Right hindlimb (tissue), 1 donor: Measurements from ENCODE around the gene ZNF579.
A peak's percentile ranks its signal among the peaks of the same experiment; 100 is the strongest.

Source experiments
- DNase-seq: peaks from one replicate; pipeline ENCODE4 v3.0.0-alpha.2; 2018

Gene ZNF579

DNA sequence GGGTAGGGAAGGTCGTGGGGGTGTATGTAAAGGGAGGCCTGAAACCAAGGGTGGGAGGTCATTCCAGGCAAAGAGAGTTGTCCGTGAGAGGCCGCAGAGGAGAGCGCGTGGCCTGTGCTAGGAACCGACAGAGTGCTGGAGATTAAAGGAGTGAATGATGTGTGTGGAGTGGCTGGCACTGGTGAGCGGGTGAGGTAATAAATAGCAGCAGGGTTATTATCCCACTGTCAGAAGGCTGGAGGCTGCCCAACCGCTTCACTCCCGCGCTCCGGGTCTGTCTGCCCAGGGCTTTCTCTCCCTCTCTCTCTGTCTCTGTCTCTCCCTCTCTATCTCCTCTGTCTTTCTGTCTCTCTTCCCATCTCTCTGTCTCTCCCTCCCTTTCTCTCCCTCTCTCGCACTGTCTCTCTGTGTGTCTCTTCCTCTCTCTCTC, 17.4 kb downstream of the ZNF579 start:
- DNase-seq, result peak; percentile 52

DNA sequence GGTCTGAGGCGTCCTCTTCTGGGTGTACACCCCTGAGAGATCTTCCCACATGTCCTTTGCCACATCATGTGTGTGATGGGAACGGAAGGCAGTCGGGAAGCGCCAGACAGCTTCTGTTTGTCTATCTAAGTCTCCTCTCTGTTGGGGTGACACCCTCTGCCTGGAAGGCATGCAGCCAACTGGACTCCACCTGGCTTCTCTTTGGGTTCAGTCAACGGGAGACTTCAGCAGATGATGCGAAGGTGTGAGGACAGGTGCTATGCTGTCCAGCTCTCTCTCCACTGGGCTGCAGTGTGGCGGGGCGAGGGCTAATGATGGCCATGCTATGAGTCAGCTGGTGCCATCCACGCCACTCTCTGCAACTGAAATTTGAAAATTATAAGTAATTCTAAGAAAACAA, 21.0 kb downstream of the ZNF579 start:
- DNase-seq, result no peak

DNA sequence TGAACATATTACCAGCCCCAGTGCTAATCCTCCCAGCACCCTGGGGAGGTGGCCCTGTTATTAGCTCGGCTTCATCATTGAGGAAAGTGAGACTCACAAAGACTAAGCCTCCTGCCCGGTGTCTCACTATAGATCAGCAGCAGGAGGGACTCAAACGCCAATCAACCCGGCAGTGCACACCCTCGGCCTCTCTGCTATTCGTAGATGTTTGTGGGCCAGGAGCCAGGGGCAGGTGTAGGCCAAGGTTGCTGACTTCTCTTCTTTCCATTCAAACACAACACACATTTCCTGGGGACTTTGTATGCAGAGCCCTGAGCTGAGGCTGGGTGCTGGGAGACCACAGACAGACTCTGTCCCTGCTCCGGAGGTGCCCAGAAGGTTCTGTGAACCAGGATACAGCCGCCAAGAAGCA, 25.9 kb downstream of the ZNF579 start:
- no peak for DNase-seq

DNA sequence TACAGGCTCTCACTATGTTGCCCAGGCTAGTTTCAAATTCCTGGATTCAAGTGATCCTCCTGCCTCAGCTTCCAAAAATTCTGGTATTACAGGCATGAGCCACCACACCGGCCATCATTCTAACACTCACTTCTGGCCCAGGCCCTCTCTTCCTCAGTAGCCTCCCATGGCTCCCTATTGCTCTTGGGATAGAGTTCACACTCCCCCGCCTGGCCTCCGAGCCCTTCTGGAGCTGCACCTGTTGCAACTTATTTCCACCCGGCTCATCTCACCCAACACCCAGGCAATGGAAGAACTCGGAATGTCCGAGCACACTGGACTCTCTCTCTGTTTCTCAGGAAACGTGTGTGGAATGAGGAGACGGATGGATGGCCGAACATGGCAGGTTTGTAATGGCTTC, 26.3 kb downstream of the ZNF579 start:
- DNase-seq, result no peak

DNA sequence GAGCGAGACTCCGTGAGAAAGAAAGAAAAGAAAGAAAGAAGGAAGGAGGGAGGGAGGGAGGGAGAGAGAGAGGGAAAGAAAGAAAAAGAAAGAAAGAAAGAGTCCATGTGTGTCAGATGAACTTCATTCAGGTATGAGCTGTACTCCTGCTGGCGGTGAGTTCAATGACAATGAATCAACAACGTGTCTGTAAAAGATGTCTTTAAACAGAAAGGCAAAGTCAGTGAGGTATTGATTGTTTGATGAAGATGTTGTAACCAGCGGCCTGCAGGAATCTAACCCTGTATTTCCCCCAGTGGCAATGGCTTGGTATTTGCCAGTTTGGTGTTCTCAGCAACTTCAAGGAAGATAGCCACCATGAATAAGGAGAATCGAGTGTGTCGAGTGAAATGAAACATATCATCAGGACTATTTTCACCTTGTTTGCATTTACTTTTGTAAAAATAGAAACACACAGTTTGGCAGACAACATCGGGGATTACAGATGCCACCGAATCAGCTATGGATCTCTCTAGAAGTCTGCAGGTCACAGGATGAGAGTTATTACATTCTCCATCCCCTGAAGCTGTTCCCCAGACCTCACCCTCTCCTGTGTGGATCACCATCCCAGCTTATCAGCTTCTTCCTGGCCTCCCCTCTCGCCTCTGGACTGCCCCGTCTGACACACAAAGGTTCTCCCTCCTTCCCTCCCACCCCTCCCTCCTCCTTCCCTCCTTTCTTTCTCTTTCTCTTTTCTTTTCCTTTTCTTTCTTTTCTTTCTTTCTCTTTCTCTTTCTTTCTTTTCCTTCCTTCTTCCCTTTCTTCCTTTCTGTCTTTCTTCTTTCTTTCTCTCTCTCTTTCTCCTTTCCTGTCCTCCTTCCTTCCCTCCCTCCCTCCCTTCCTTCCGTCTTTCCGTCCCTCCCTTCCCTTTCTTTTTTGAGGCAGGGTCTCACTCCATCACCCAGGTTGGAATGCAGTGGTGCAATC, 27.1 kb downstream of the ZNF579 start:
- no peak for DNase-seq

DNA sequence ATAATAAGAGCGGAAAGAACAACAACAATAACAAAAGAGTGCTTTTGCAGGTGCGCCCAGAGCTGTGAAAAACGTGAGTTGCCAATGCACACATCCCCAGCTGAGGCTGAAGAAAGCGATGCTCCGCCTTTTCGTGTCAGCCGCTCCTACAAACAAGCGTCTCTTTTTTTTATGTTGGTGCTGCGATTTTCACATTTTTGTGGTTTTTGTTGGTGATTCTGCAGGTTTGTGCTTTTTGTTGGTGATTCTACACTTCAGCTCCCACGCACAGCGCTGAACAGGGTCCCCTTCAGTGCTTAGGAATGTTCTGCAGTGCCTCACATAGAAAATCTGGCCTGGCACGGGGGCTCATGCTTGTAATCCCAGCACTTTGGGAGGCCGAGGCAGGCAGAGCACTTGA, 28.0 kb downstream of the ZNF579 start:
- DNase-seq, result no peak

DNA sequence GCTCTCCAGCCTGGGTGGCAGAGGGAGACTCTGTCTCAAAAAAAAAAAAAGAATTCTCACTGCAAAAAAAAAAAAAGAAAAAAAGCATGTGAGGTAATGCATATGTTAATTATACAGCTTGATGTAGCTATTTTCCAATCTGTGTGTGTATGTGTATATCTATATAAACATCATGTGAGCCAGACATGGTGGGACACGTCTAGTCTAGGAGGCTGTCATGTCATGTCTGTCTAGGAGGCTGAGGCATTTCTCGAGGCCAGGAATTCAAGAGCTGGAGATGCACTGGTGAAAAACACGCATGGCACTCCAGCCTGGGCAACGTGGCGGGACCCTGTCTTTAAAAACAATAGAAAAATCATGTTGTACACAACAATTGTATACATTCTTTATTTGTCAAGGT, 28.4 kb downstream of the ZNF579 start:
- no peak for DNase-seq

DNA sequence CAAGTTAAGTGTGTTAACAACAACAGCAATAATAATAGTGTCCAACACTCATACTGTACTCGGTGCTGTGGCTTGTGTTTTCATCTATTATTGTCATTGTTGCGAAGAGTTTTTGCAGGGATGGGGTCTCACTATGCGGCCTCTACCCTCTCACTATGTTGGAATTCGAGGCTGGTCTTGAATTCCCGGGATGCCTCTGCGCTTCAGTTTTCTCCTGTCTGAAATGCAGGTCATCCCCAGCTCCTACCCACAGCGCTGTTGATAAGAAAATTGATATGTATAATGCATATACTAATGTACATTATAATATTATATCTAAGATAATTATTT, 30.4 kb downstream of the ZNF579 start:
- no peak for DNase-seq

DNA sequence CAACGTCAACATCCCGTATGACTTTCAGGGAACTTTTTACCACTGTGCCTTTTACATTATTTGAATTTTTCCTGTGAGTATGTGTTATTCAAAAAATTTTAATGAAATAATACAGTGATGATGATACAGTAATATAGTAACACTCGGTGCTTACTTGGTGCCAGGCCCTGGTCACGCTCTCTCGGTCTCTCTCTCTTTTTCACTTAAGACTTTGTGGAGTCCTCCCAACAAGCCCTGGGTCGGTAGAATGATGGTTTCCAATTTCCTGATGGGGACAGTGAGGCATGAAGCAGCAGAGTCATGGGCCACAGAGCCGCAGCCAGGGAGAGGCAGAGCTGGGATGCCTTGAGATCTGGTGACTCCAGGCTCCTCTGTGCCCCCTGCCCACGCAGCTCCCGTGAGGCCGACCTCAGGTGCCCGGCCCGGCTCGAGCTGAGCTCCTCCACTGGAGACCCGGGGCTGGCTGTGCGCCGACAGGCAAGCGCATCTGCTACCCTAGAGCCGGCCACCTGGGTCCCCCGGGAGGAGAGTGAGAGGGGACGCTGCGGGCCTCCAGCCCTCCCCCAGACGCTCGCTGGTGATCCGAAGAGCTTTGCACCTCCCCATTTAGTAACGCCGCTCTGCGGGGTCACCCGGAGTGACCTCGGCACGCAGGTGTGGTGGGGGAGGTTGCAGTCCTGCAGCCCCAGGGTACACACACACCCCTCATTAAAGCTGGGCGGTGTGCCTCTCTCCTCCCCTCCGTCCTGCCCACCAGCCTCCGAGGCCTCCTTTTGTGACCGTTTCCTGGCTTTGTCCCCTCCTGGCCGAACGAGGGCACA, 30.9 kb downstream of the ZNF579 start:
- no peak for DNase-seq

DNA sequence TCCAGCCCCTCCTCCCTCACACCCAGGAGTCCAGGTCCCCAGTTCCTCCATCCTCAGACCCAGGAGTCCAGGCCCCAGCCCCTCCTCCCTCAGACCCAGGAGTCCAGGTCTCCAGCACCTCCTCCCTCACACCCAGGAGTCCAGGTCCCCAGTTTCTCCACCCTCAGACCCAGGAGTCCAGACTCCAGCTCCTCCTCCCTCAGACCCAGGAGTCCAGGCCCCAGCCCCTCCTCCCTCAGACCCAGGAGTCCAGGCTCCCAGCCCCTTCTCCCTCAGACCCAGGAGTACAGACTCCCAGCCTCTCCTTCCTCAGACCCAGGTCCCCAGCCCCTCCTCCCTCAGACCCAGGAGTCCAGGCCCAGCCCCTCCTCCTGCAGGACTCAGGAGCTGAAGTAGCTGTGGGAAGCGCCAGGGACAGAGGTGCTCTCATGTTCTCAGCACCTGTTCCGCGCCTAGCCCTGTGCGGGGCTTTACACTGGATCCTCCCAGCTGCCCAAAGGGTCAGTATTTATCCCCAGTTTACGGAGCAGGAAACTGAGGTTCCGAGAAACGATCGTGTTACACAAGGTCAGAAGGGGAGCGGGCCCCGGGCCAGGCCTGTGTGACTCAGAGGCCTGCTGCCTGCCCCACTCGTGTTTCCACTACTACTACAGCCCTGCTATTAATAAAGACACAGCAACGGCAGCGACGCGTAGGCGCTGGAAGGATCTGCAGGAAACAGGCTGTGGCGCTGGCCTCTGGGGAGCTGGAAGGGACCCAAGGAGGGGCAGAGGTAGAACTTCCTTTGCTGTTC, 33.6 kb downstream of the ZNF579 start:
- no peak for DNase-seq

DNA sequence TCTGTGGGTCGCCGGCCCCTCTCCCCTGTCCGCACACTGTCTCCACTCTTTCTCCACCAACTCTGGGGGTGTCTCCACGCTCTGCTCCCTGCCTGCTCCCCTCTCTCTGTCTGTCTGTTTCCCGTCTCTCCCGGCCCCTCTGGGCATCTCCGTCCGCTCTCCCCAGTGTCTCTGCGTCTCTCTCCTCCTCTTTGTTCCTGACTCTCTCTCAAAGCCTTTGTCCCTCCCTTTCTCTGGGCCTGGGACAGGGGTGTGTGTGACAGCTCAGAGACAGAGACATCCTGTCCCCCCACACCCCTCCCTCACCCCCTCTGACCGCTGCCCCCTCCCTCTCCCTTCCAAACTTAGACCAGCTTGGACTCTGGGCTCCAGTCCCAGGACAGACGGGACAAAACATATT, 34.6 kb downstream of the ZNF579 start:
- no peak for DNase-seq

DNA sequence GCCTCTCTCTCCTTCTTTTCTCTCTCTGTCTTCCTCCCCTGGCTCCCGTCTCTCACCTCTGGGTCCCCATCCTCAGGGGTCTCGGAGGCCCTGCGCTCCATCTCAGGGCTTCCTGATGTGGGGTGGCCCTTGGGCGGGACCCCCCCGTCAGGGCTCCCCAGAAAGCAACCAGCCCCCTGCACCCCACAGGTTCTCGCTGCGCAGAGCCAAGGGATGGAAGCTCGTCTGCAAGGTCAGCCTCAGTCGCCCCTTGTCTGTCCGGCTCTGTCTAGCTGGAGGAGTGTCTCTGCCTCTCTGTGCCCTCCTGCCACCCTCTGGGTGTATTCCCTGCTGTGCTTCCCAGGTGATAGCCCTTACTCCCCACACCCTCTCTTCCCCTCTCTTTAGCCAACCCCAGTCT, 35.2 kb downstream of the ZNF579 start, which contains the start of gene SBK3:
Gene SBK3, minus strand, starts transcription at position 101 of the 400 bp plus-strand sequence. Its CDS starts 0 bp downstream, at position 101.
- no peak for DNase-seq

DNA sequence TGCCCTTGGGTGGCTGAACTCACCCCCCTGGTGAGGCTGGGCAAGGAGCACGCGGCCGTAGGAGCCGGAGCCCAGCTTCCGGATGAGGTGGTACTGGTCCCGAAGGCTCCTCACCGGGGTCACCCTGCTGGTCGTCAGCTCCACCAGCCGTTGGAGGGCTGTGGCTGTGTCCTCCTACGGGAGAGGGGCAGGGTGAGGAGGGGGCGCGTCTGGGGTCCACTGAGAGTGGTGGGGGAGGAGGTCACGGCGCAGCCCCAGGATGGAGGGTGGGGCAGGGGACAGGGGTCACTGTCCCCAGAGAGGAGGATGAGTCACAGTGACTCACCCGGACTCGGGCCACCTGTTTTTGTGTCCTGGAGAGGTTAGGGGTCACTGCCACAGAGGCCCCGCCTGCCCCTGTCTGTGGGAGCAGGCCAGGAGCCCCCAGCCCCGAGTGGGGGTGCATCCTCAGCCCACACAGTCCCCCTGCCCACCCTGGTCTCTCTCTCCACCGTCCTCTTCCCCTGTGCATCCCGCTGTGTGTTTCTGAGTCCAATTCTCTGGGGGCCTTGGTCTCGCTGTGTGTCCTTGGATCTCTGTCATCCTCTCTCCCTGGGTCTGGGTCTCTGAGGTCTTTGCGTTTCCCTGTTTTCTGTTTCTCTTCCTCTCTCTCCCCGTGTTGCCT, 35.7 kb downstream of the ZNF579 start:
- DNase-seq, result no peak

DNA sequence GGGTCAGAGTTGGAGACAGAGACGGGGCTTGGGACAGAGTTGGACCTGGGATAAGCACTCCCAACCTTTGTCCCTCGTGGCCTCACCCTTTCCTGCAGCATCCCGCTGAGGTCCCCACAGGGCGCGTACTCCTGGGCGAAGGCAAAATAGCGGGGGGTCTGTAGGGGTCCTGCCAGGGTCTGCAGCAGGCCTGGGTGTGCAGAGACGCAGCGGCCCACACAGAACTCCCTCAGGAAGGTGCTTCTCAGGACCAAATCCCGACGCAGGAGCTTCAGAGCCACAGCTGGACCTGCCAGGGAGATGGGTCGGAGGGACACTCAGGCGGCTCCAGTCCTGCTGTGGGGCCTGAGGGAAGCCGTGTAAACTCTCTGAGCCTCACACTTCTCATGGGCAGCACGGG, 36.6 kb downstream of the ZNF579 start:
- no peak for DNase-seq

DNA sequence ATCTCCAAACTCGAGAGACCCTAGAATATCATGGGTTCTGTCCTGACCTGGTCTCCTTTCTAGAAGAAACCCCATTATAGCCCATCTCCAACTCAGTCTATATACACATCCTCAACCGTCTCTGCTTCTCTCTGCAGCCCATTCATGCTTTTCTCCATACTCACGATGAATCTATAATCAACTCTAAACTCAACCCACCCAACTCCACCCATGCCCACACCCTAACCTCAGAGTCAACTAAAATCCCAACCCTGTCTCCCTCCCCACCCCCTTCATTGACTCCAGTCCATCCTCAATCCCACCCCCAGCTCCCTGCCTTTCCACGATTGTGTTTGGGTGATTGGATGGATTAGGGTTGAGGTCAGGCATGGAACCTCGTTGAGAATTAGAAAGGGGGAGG, 37.1 kb downstream of the ZNF579 start:
- DNase-seq, result no peak

DNA sequence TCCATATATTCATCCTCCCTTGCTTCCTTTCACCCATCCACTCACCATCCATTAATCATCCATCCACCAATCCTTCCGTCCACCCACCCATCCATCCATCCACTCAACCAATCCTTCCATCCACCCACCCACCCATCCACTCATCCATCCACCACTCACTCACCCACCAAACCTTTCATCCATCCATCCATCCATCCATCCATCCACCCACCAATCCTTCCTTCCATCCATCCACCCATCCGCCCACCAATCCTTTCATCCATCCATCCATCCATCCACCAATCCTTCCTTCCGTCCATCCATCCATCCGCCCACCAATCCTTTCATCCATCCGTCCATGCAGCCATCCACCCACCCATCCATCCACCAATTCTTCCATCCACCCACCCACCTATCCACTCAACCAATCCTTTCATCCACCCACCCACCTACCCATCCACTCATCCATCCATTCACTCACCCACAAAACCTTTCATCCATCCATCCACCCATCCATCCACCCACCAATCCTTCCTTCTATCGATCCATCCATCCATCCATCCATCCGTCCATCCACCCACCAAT, 38.3 kb downstream of the ZNF579 start:
- DNase-seq, result no peak

DNA sequence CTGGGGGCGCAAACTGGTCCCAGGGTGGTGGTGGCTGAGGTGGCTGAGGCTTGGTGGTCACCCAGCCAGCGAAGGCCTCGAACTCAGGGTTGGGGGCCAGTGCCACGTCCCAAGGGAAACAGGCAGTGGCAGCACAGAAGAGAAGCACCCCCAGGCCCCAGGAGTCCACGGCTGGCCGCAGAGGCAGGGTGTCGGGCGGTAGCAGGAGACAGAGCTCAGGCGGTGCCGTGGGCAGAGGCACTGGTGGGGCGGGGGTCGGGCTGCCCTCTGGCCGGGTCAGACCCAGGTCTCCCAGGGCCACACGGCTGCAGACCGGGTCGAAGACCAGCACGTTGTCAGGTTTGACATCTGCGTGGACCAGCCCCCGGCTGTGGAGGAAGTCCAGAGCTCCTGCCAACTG, 39.6 kb downstream of the ZNF579 start:
- DNase-seq, result no peak

DNA sequence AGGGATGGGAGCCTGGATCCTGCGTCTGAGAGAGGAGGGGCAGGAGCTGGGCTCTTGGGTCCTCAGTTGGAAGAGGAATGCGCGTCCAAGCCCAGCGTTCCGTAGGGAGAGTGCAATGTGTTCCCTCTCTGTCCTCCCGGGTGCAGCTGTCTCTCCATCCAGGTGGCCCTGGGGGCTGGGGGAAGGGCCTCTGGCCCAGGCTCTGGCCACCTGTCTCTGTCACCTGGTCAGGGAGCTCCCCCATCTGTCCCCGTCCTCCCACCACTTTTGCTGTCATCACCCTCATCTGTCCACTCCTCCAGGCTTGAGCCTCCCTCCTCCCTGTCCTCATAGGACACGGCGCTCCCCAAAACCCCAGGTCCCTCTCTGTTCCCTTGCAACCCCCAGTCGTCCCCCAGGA, 40.0 kb downstream of the ZNF579 start:
- DNase-seq, result peak; percentile 75

DNA sequence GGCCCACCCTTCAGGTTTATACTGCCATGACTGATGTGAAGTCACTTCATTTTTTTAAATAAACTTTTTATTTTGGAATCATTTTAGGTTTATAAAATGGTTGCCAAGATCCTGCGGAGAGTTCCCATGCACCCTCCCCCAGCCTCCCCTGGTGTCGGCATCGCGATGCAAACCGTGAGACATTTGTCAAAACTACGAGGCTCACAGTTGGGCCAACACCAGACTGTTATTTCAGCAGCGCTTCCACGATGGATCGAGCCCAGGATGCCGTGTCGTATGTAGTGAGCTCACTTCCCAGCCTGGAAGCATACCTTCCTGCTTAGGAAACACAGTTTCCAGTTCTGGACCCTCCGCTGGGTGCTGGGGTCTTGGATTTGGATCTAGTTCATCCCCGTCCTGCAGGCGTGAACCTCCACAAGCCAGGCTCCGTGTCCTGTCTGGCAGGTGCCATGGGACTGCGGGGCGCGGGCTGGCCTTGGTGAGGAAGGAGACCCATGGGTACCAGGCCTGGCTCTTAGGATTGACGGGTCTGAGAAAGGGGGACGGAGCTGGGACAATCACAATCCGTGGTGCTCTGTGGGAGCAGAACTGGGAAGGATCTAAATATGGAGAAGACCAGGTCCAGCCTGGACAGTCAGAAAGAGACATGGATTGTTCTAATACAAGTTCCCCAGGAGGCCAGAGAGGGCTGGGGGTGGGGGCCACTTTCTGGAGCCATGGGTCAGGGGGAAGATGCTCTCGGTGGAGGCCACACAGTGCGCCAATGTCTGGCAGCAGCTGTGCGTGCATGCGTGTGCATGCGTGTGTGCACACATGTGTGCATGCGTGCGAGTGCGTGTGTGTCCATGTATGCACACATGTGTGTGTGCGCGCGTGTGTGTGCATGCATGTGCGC, 41.3 kb downstream of the ZNF579 start:
- no peak for DNase-seq

DNA sequence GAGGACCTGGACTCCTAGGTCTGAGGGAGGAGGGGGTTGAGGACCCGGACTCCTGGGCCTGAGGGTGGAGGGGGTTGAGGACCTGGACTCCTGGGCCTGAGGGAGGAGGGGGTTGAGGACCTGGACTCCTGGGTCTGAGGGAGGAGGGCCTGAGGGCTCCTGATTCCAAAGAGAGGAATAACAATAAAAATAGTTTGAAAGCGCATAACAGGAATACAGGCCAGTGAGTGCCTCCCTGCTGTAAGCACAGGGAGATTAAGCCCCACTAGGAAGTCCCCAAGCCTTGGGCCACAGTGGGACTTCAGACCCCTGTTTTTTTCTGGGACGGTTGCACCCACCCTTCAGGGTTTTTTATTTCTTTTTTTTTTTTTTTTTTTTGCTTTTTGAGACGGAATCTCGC, 42.5 kb downstream of the ZNF579 start:
- no peak for DNase-seq

DNA sequence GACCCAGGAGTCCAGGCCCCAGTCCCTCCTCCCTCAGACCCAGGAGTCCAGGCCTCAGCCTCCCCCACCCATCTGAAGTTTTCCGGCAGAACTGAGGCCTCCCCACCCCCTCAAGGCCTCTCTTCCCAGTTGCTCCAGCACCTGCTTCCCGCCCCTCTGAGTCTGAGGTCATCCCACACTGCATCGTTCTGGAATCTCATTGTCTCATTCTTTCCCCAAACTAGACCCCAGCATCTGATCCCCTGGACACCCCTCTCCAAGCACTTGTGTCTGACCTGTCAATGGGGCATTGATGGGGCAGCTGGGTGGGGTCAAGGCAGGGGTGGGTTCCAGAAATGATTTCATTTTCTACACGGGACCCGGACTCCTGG, 42.9 kb downstream of the ZNF579 start:
- DNase-seq, result peak; percentile 82
